ENCODE measurements around the gene FAM81A. TPM values are rescaled to one million over a fixed set of nuclear protein-coding genes. Genes with fewer than 3 reads are reported as not detected.
"Not testable (repeated sequence)": the region's sequence is repeated elsewhere in the genome, so short reads cannot be mapped to it uniquely, and the experiment has no call there.

Gene FAM81A
- total and polyA plus RNA-seq, 4 donors, result 5.7 to 24.8 (median 21.7) TPM

DNA sequence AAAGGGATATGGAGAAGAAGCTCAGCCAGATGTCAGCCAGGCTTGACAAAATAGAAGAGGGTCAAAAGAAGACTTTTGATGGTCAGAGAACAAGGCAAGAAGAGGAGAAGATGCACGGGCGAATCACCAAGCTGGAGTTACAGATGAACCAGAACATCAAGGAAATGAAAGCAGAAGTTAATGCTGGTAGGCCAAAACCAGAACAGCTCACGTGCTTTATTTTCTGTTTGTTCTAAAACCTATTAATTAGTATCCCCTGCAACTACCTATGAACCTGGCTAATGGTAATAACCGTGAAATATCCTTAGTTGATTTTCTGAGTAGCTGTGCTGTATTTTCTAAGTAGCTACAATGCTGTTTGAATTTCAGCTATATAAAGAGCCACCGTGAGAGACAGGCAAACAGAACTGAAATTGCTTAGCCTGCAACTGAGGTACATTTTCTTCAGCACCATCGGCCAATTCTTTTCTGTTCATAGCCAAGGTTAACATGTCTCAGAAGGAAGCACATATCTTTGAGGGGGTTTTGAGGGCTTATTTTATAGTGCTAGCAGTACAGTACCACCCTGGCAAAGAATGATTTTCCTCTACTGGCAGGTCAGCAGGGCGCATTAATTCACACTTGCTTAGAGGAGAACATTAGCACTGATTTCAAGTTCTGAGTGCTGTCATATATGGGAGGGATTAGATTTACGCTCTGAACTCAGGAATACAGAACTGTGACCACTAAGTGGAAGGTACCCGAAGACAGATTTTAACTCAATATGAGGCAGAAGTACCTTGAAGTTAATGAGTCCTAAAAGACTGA lies 78.9 kb downstream of the FAM81A start:
- Histone ChIP-seq H3K27me3 (ENCODE audit: control insufficient read depth, insufficient read depth, low read length) (no peaks in the 10 kb centered on the region), H3K27ac (ENCODE audit: low read depth, low read length) (no peak overlapping the region), H3K9me3 (ENCODE audit: control insufficient read depth, insufficient read depth, low read length) (no peaks in the 10 kb centered on the region), H3K4me3 (ENCODE audit: low read depth, low read length) (no peak overlapping the region), H3K4me1 (ENCODE audit: control insufficient read depth, insufficient read depth, low read length) (no peaks in the 10 kb centered on the region), H3K36me3 (ENCODE audit: control insufficient read depth, insufficient read depth, low read length) (no peaks in the 10 kb centered on the region)
- WGBS (ENCODE audit: insufficient coverage), result 88% methylated on average over 6 of the region's 9 CpGs
- peak in 1 of 6 donors; percentile 44 for DNase-seq (ENCODE audit: low read depth in 4 of 6, low spot score in 6 of 6)

DNA sequence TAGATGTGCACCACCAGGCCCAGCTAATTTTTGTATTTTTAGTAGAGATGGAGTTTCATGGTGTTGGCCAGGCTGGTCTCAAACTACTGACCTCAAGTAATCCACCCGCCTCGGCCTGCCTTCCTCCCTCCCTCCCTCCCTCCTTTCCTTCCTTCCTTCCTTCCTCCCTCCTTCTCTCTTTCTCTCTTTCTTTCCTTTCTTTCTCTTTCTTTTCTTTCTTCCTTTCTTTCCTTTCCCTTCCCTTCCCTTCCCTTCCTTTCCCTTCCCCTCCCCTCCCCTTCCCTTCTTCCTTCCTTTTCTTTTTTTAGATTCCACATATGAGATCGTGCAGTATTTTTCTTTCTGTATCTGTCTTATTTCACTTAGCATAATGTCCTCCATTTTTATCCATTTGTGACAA lies 81.3 kb downstream of the FAM81A start:
- Histone ChIP-seq H3K4me1 (ENCODE audit: control insufficient read depth, insufficient read depth, low read length) (peaks cover 2% of the 10 kb centered on the region), H3K4me3 (ENCODE audit: low read depth, low read length) (no peak overlapping the region), H3K27me3 (ENCODE audit: control insufficient read depth, insufficient read depth, low read length) (no peaks in the 10 kb centered on the region), H3K36me3 (ENCODE audit: control insufficient read depth, insufficient read depth, low read length) (peaks cover 2% of the 10 kb centered on the region), H3K27ac (ENCODE audit: low read depth, low read length) (no peak overlapping the region), H3K9me3 (ENCODE audit: control insufficient read depth, insufficient read depth, low read length) (no peaks in the 10 kb centered on the region)
- WGBS (ENCODE audit: insufficient coverage), result no CpG with 5 or more reads among the region's 3 CpGs
- DNase-seq (ENCODE audit: low read depth in 4 of 6, low spot score in 6 of 6), result no peak

DNA sequence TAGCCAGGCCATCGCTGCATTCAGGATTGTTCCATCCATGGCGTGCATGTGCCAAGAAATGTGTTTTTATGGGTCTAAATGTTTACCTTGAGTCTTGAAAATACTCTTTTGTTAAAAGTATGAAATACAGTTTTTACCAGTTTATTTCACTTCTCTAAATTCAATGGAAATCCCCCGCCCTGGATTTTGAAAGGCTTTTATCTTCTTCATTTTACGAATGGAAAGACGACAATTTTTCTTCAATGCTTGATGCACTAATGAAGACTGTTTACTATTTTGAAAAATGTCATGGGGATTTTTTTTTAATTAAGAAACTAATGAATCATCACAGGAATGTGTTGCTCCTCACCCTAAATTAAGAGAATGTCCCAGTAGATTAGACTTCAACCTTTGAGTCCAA lies 83.5 kb downstream of the FAM81A start:
- 83% methylated on average over 1 of the region's 5 CpGs for WGBS (ENCODE audit: insufficient coverage)

DNA sequence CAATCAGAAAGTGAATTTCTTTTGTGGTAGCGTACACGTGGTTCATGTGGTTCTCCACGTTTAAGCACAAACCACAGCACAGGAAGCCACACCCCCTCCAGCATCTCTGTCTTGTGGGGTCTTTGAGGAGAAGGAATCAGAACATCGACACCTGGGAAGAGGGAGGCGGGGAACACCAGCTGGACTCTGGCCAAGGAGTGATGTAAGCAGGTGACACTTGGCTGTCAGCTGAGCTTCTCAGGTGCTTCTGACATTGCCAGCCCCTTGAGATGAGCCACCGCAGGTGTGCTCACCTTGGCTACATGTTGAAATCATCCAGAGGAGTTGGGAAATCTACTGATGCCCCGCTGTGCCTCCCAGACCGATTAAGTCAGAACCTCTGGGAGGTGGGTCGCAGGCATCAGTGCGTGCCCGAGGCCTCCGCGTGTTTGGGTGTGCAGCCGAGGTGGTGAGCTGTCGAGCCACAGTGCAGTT lies 85.0 kb downstream of the FAM81A start:
- H3K9me3 ChIP-seq (ENCODE audit: control insufficient read depth, insufficient read depth, low read length), result no peaks in the 10 kb centered on the region
- no peak overlapping the region for H3K4me3 ChIP-seq (ENCODE audit: low read depth, low read length)
- peaks cover 2% of the 10 kb centered on the region for H3K4me1 ChIP-seq (ENCODE audit: control insufficient read depth, insufficient read depth, low read length)
- no peak for DNase-seq (ENCODE audit: low read depth in 4 of 6, low spot score in 6 of 6)
- WGBS (ENCODE audit: insufficient coverage), result 95% methylated on average over 11 of the region's 15 CpGs
- no peak overlapping the region for H3K27ac ChIP-seq (ENCODE audit: low read depth, low read length)
- H3K27me3 ChIP-seq (ENCODE audit: control insufficient read depth, insufficient read depth, low read length), result no peaks in the 10 kb centered on the region
- peaks cover 2% of the 10 kb centered on the region for H3K36me3 ChIP-seq (ENCODE audit: control insufficient read depth, insufficient read depth, low read length)

More for the DNA sequence above, 83.5 kb downstream of the FAM81A start:
- Histone ChIP-seq H3K9me3 (ENCODE audit: control insufficient read depth, insufficient read depth, low read length) (no peaks in the 10 kb centered on the region), H3K27me3 (ENCODE audit: control insufficient read depth, insufficient read depth, low read length) (no peaks in the 10 kb centered on the region), H3K4me1 (ENCODE audit: control insufficient read depth, insufficient read depth, low read length) (peaks cover 2% of the 10 kb centered on the region), H3K4me3 (ENCODE audit: low read depth, low read length) (no peak overlapping the region), H3K36me3 (ENCODE audit: control insufficient read depth, insufficient read depth, low read length) (peaks cover 2% of the 10 kb centered on the region), H3K27ac (ENCODE audit: low read depth, low read length) (no peak overlapping the region)
- peak in 1 of 6 donors; percentile 5 for DNase-seq (ENCODE audit: low read depth in 4 of 6, low spot score in 6 of 6)

DNA sequence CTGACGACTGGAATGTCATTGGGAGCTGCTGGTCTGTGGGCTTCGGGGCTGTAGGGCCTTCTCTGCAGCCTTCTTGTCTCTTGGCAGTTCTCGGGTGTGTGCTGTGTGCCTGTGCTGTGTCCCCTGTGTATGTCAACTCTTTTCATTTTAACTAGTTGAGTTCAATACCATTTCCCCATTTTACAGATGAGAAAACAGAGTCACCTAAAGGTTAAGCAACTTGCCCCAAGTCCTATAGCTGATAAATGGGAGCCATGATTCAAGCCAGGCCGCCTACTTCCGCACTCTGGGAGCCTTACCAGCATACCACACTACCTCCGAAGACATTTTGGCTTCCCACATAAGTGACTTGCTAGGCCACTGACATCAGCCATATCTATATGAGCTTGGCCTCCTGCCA lies 85.7 kb downstream of the FAM81A start:
- H3K4me3 ChIP-seq (ENCODE audit: low read depth, low read length), result no peak overlapping the region
- 83% methylated on average over 4 of the region's 6 CpGs for WGBS (ENCODE audit: insufficient coverage)
- no peak for DNase-seq (ENCODE audit: low read depth in 4 of 6, low spot score in 6 of 6)
- H3K27ac ChIP-seq (ENCODE audit: low read depth, low read length), result no peak overlapping the region
- peaks cover 2% of the 10 kb centered on the region for H3K36me3 ChIP-seq (ENCODE audit: control insufficient read depth, insufficient read depth, low read length)
- no peaks in the 10 kb centered on the region for H3K9me3 ChIP-seq (ENCODE audit: control insufficient read depth, insufficient read depth, low read length)
- peaks cover 2% of the 10 kb centered on the region for H3K4me1 ChIP-seq (ENCODE audit: control insufficient read depth, insufficient read depth, low read length)
- H3K27me3 ChIP-seq (ENCODE audit: control insufficient read depth, insufficient read depth, low read length), result no peaks in the 10 kb centered on the region

DNA sequence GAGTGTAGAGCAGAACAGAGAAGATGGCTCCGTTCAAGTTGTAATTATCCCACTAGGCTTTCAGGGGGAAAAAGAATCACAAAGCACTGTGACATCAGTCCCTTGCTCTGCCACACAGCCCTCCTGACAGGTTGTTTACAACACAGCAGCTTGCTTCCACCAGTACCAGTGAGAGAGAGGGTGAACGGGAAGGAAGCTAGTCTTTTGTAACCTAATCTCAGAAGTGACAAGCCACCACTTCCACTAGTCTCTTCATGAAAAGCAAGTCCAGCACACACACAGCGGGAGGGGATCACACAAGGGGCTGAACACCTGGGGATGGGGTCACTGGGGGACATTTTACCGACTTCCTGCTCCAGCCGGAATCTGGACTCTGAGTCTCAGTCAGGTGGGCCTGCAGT lies 86.3 kb downstream of the FAM81A start:
- H3K27ac ChIP-seq (ENCODE audit: low read depth, low read length), result no peak overlapping the region

DNA sequence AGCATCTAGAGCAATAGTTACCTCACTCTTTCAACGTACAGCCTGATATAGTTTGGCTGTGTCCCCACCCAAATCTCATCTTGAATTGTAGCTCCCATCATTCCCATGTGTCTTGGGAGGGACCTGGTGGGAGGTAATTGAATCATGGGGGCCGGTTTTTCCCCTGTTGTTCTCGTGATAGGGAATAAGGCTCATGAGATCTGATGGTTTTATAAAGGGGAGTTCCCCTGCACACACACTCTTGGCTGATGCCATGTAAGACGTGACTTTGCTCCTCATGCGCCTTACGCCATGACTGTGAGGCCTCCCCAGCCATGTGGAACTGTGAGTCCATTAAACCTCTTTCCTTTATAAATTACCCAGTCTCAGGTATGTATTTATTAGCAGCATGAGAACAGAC lies 88.5 kb downstream of the FAM81A start:
- no CpG with 5 or more reads among the region's 6 CpGs for WGBS (ENCODE audit: insufficient coverage)

More for the DNA sequence above, 86.3 kb downstream of the FAM81A start:
- Histone ChIP-seq H3K36me3 (ENCODE audit: control insufficient read depth, insufficient read depth, low read length) (peaks cover 2% of the 10 kb centered on the region), H3K4me3 (ENCODE audit: low read depth, low read length) (no peak overlapping the region), H3K27me3 (ENCODE audit: control insufficient read depth, insufficient read depth, low read length) (no peaks in the 10 kb centered on the region), H3K4me1 (ENCODE audit: control insufficient read depth, insufficient read depth, low read length) (peaks cover 2% of the 10 kb centered on the region), H3K9me3 (ENCODE audit: control insufficient read depth, insufficient read depth, low read length) (no peaks in the 10 kb centered on the region)
- WGBS (ENCODE audit: insufficient coverage), result 51% methylated on average over 3 of the region's 5 CpGs
- DNase-seq (ENCODE audit: low read depth in 4 of 6, low spot score in 6 of 6), result peak in 2 of 6 donors; percentile 9 to 11

DNA sequence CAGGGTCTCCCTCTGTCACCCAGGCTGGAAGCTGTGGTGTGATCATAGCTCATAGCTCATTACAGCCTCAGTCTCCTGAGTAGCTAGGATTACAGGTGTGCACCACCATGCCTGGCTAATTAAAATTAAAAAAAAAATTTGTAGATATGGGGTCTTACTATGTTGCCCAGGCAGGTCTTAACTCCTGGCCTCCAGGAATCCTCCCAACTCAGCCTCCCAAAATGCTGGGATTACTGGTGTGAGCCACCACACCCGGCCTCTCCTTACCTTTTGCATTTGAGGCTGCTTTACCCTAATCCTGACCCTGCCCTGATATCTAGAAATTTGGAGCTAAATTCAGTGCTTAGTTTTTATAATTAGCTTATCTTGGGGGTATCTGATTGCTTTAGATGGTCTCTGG lies 90.4 kb downstream of the FAM81A start:
- no CpG with 5 or more reads among the region's 1 CpG for WGBS (ENCODE audit: insufficient coverage)
- peaks cover 2% of the 10 kb centered on the region for H3K4me1 ChIP-seq (ENCODE audit: control insufficient read depth, insufficient read depth, low read length)
- H3K27me3 ChIP-seq (ENCODE audit: control insufficient read depth, insufficient read depth, low read length), result no peaks in the 10 kb centered on the region
- no peak overlapping the region for H3K4me3 ChIP-seq (ENCODE audit: low read depth, low read length)
- H3K27ac ChIP-seq (ENCODE audit: low read depth, low read length), result no peak overlapping the region
- DNase-seq (ENCODE audit: low read depth in 4 of 6, low spot score in 6 of 6), result no peak
- no peaks in the 10 kb centered on the region for H3K36me3 ChIP-seq (ENCODE audit: control insufficient read depth, insufficient read depth, low read length)
- H3K9me3 ChIP-seq (ENCODE audit: control insufficient read depth, insufficient read depth, low read length), result no peaks in the 10 kb centered on the region

More for the DNA sequence above, 88.5 kb downstream of the FAM81A start:
- DNase-seq (ENCODE audit: low read depth in 4 of 6, low spot score in 6 of 6); H3K4me3 ChIP-seq (ENCODE audit: low read depth, low read length); H3K27ac ChIP-seq (ENCODE audit: low read depth, low read length); H3K27me3 ChIP-seq (ENCODE audit: control insufficient read depth, insufficient read depth, low read length); H3K9me3 ChIP-seq (ENCODE audit: control insufficient read depth, insufficient read depth, low read length); H3K4me1 ChIP-seq (ENCODE audit: control insufficient read depth, insufficient read depth, low read length); H3K36me3 ChIP-seq (ENCODE audit: control insufficient read depth, insufficient read depth, low read length): not testable (repeated sequence)

DNA sequence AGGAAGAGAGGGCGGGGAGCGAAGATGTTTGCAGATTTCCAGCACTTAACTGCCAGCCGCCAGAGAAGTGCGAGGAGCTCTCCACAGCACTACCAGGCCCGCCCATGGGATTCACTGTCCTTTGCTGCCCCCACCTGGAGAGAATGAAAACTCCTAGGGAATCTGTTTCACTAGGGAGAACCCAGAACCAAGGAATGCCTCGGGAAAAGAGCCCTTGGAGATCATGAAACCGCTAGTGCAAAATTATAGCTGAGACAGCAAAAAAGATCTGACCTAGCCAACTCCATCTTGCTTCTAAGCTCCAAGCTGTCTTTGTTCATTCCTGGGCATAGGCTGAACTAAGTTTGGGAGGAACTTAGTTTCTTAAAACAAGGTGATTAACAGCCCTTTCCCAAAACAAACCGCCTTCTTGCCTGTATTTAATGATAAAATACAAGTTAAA lies 91.0 kb downstream of the FAM81A start:
- WGBS (ENCODE audit: insufficient coverage), result 0% methylated on average over 4 of the region's 8 CpGs
- Histone ChIP-seq H3K27me3 (ENCODE audit: control insufficient read depth, insufficient read depth, low read length) (no peaks in the 10 kb centered on the region), H3K36me3 (ENCODE audit: control insufficient read depth, insufficient read depth, low read length) (no peaks in the 10 kb centered on the region), H3K27ac (ENCODE audit: low read depth, low read length) (no peak overlapping the region), H3K9me3 (ENCODE audit: control insufficient read depth, insufficient read depth, low read length) (no peaks in the 10 kb centered on the region), H3K4me1 (ENCODE audit: control insufficient read depth, insufficient read depth, low read length) (peaks cover 2% of the 10 kb centered on the region), H3K4me3 (ENCODE audit: low read depth, low read length) (no peak overlapping the region)
- peak; percentile 63 to 96 (median 83) for DNase-seq (ENCODE audit: low read depth in 4 of 6, low spot score in 6 of 6)
